Transverse colon (tissue), 4 donors: ENCODE results near the gene NUTF2.

ENCODE experiments used
- CTCF ChIP-seq, 5 experiments: fragments of 200-600 bp in 3 of 5; fragments of 450-650 bp in 2 of 5; sonication (generic) in 3 of 5; IDR thresholded peaks; 1 replicate in 2 of 5; 2 replicates in 3 of 5; pipeline ENCODE4 v1.5.1; 2016 to 2017; ENCODE audit warnings: antibody characterized with exemption in 5 of 5, inconsistent platforms in 3 of 5, mild to moderate bottlenecking in 2 of 5, moderate library complexity in 1 of 5
- EP300 ChIP-seq: sonication (generic); formaldehyde crosslinking; IDR thresholded peaks from one replicate; pipeline ENCODE4 v1.6.1; 2017; ENCODE audit warnings: antibody characterized with exemption, low read depth
- POLR2A ChIP-seq: fragments of 450-650 bp; IDR thresholded peaks from one replicate; pipeline ENCODE4 v1.6.1; 2016; ENCODE audit warnings: antibody characterized with exemption, mild to moderate bottlenecking, moderate library complexity
- POLR2AphosphoS5 ChIP-seq, 3 donors: sonication (generic); formaldehyde crosslinking; IDR thresholded peaks; one replicate each; pipeline ENCODE4 v1.6.1; 2016; ENCODE audit warnings: antibody characterized with exemption in 3 of 3

GRCh38 chr16:67869653-67870052 lies 22.9 kb downstream of the NUTF2 start:
- TF ChIP-seq POLR2A (no peak), POLR2AphosphoS5 (IDR thresholded peaks at IDR 0.05) (no peak), CTCF (IDR thresholded peaks at IDR 0.05) (no peak), EP300 (no peak)
